Lower leg skin (tissue), 3 donors: Measurements from ENCODE around the gene DPM3.

ENCODE experiments used
- POLR2A ChIP-seq, 2 donors: fragments of 450-650 bp; IDR thresholded peaks; one replicate each; pipeline ENCODE4 v1.6.1; 2016 to 2017; ENCODE audit warnings: antibody characterized with exemption in 2 of 2, mild to moderate bottlenecking in 1 of 2, moderate library complexity in 1 of 2
- TF ChIP-seq, protein P1 (sequence below), 3 donors: fragments of 450-650 bp; IDR thresholded peaks; one replicate each; pipeline ENCODE4 v1.5.1; 2016; ENCODE audit warnings: antibody characterized with exemption in 3 of 3, mild to moderate bottlenecking in 3 of 3, moderate library complexity in 2 of 3

DNA sequence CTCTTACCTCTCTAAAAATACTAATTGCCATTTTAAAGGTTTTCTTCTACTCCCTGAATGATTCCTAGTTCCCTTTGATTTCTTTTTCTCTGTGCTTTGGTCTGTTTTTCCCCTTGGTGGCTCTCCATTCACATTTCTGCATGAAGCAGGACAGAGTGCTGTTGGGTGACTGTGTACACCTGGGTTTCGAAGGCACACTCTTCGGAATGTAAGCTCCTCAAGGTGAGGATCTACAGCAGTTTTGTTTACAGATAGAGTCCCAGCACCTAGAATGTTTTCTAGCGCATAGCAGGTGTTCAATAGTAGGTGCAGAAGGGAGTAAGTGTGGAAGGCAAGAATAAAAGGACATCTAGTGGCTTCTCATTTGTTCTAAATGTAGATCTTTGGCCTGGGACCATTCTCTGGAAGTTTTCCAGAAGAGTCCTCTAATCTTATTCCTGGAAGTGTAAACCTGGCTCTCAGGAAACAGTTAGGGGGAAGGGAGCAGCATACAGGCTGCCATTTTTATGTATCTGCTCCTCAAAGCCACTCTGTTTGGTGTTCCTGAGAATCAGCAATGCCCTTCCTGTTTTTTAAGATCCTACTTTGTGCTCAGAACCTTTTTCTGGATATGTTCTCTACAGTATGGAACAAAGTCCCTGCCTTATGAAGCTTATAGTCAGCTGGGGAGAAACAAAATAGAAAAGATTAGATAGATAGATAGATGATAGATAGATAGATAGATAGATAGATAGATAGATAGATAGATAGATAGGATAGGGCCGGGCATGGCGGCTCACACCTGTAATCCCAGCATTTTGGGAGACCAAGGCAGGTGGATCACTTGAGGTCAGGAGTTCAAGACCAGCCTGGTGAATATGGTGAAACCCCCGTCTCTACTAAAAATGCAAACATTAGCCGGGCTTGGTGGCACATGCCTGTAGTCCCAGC lies 35.5 kb downstream of the DPM3 start:
- TF ChIP-seq, protein P1, sequence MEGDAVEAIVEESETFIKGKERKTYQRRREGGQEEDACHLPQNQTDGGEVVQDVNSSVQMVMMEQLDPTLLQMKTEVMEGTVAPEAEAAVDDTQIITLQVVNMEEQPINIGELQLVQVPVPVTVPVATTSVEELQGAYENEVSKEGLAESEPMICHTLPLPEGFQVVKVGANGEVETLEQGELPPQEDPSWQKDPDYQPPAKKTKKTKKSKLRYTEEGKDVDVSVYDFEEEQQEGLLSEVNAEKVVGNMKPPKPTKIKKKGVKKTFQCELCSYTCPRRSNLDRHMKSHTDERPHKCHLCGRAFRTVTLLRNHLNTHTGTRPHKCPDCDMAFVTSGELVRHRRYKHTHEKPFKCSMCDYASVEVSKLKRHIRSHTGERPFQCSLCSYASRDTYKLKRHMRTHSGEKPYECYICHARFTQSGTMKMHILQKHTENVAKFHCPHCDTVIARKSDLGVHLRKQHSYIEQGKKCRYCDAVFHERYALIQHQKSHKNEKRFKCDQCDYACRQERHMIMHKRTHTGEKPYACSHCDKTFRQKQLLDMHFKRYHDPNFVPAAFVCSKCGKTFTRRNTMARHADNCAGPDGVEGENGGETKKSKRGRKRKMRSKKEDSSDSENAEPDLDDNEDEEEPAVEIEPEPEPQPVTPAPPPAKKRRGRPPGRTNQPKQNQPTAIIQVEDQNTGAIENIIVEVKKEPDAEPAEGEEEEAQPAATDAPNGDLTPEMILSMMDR (IDR thresholded peaks at IDR 0.05) = no peak
- TF ChIP-seq POLR2A (IDR thresholded peaks at IDR 0.05) = no peak
